ENCODE data around the gene GAB1. TPM values are rescaled to one million over a fixed set of nuclear protein-coding genes. Genes with fewer than 3 reads are reported as not detected.
A peak's percentile ranks its signal among the peaks of the same experiment; 100 is the strongest.

The GAB1 gene
- total and polyA plus RNA-seq, 2 of the 8 experiments (the other 6 are each of a cell fraction or from before 2014, with no cell fraction given): 6.8 to 21.3 TPM

DNA sequence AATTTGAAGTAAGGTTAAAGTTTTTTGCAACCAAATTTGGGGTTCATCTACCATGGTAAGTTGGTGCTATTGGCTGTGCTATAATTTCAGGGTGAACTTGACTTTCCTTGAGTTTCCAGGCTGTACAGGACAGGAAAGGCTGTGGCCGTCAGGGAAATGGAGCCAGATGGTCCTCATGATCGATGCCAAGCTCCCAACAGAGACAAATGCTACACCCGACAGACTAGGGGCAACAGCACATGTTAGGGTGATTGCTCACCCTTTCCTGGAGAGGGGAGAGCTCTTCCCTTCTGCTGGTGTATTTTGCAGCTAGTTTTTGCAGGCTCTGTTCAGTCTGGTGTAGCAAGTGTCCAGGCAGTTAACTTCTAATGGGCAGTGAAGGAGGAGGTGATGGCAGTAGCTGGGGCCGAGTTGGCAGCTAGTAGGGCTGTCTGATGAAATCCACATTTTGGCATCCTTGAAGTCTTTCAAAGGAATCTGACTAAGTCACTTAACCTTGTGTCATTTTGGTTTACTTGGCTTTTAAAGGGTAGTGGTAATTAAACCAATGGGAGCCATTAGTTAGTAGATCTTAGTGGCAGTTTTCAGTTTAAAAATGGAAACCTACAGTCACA lies 47.8 kb downstream of the GAB1 start:
- H3K9me3 ChIP-seq (ENCODE audit: insufficient read depth in 2 of 2, low read depth in 1 of 2, low read length in 1 of 2): no peaks in the 10 kb centered on the region
- peaks cover 0 to 2% of the 10 kb centered on the region in 2 experiments for H4K20me1 ChIP-seq (replicated peaks in 1 of 2; ENCODE audit: control insufficient read depth in 1 of 2, insufficient read depth in 2 of 2, low read length in 2 of 2)
- no peak overlapping the region for H3K27ac ChIP-seq (ENCODE audit: low read depth, low read length)
- H4K91ac ChIP-seq (replicated peaks; ENCODE audit: insufficient read length, low read length): no peak overlapping the region
- H3K9ac ChIP-seq (replicated peaks in 1 of 4; ENCODE audit: extremely low read depth in 1 of 4, low read depth in 3 of 4, low read length in 3 of 4): no peak overlapping the region
- H2BK120ac ChIP-seq (replicated peaks; ENCODE audit: low read depth, low read length): no peak overlapping the region
- H4K5ac ChIP-seq (ENCODE audit: insufficient read length, low read depth, low read length): no peak overlapping the region
- FAIRE-seq (no peak), DNase-seq (ENCODE audit: low read depth in 1 of 2, low spot score in 2 of 2) (no peak)
- H2BK20ac ChIP-seq (ENCODE audit: low read length): no peak overlapping the region
- no peak overlapping the region for H3K23ac ChIP-seq (ENCODE audit: insufficient read length)
- CTCF ChIA-PET (ENCODE audit: partially characterized antibody): interaction anchor here (0.8 to 4.3 kb wide), 6 partner anchors 9 to 57 kb away, joined by 3 to 30 read pairs (median 4); no protein-coding TSS in a partner anchor
- H3K79me1 ChIP-seq (ENCODE audit: low read depth, low read length): peaks cover 5% of the 10 kb centered on the region; the same call in 1 of the 2 replicates
- H4K8ac ChIP-seq (ENCODE audit: extremely low read depth, insufficient read depth, low read length): no peak overlapping the region
- H3K27me3 ChIP-seq (replicated peaks in 1 of 4; ENCODE audit: control insufficient read depth in 3 of 4, extremely low read depth in 1 of 4, insufficient read depth in 3 of 4, low read length in 3 of 4): no peaks in the 10 kb centered on the region
- H3K23me2 ChIP-seq (ENCODE audit: low read depth, low read length): no peaks in the 10 kb centered on the region
- H2AK5ac ChIP-seq (ENCODE audit: low read depth, low read length): no peak overlapping the region
- no peak overlapping the region for H3K4ac ChIP-seq (replicated peaks; ENCODE audit: insufficient read length, low read depth, low read length)
- no peak overlapping the region for H3K14ac ChIP-seq (ENCODE audit: insufficient read length)
- H3K79me2 ChIP-seq (ENCODE audit: control insufficient read depth in 1 of 2, insufficient read depth in 2 of 2, low read length in 2 of 2): peaks cover 0 to 19% of the 10 kb centered on the region in 2 experiments; a peak in 2 of 4 replicates
- H3K4me3 ChIP-seq (ENCODE audit: extremely low read depth in 1 of 4, insufficient read depth in 2 of 4, low read depth in 3 of 4, low read length in 4 of 4): no peak overlapping the region
- POLR2A ChIA-PET (ENCODE audit: partially characterized antibody): interaction anchor here (1.9 kb wide), 1 partner anchor 8 kb away, joined by 5 read pairs; no protein-coding TSS in a partner anchor
- H2BK12ac ChIP-seq (ENCODE audit: low read depth, low read length): peak overlapping the region; percentile 5; the same call in 1 of the 2 replicates
- no peak overlapping the region for H3K4me2 ChIP-seq (ENCODE audit: insufficient read depth in 1 of 2, low read depth in 2 of 2, low read length in 2 of 2)
- no peaks in the 10 kb centered on the region for H3K36me3 ChIP-seq (ENCODE audit: control insufficient read depth in 2 of 4, insufficient read depth in 4 of 4, low read length in 3 of 4)
- H3K4me1 ChIP-seq (replicated peaks in 1 of 4; ENCODE audit: control insufficient read depth in 3 of 4, insufficient read depth in 4 of 4, low read length in 3 of 4): peaks cover 2 to 11% (median 8%) of the 10 kb centered on the region in 4 experiments; a peak in 4 of 7 replicates
- no peak overlapping the region for H2BK15ac ChIP-seq (ENCODE audit: low read length)
- WGBS, 2 experiments (ENCODE audit: extremely low coverage in 1 of 2, insufficient coverage in 1 of 2, insufficient read length in 1 of 2, insufficient replicate concordance in 2 of 2, low coverage in 1 of 2, low lambda C conversion rate in 2 of 2, missing lambda C conversion rate in 1 of 2): 85% methylated on average over 4 of the region's 4 CpGs; no CpG with 5 or more reads in 1 of the 2 experiments
- no peak overlapping the region for H3K18ac ChIP-seq (ENCODE audit: extremely low read depth, low read length)
- H3K56ac ChIP-seq (replicated peaks; ENCODE audit: insufficient read length, low read depth, low read length): no peak overlapping the region
- H2AFZ ChIP-seq (ENCODE audit: low read length): no peak overlapping the region
- H2BK5ac ChIP-seq (ENCODE audit: low read depth, low read length): no peak overlapping the region
- no peak for TF ChIP-seq SAP30 (IDR thresholded peaks at IDR 0.05; ENCODE audit: insufficient read depth, insufficient replicate concordance, low read length)
- TF ChIP-seq CHD2 (IDR thresholded peaks at IDR 0.05; ENCODE audit: low read length): no peak
- no peak for TF ChIP-seq SUZ12 (IDR thresholded peaks at IDR 0.05; ENCODE audit: low read length)
- no peak for TF ChIP-seq TAF1 (IDR thresholded peaks at IDR 0.05; ENCODE audit: low read depth, low read length)
- no peak for TF ChIP-seq RNF2 (IDR thresholded peaks at IDR 0.05; ENCODE audit: borderline replicate concordance, low read depth, low read length, missing control alignments, poor library complexity, severe bottlenecking)
- TF ChIP-seq ZNF274 (IDR thresholded peaks at IDR 0.05; ENCODE audit: borderline replicate concordance, extremely low read depth, low read length): no peak
- TF ChIP-seq CTCF (IDR thresholded peaks at IDR 0.05; ENCODE audit: control extremely low read depth in 1 of 3, insufficient read depth in 1 of 3, low read depth in 1 of 3, low read length in 3 of 3): no peak
